Thymus (tissue), 11 donors: ENCODE results near the gene MYL7. TPM values are rescaled to one million over a fixed set of nuclear protein-coding genes. Genes with fewer than 3 reads are reported as not detected.
A peak's percentile ranks its signal among the peaks of the same experiment; 100 is the strongest.

Source experiments
- DNase-seq, 9 donors: peaks; one replicate each; pipeline ENCODE4 v3.0.0-alpha.2; 2013; ENCODE audit warnings: low spot score in 9 of 9, low read depth in 6 of 9, missing footprints in 1 of 9
- H3K27ac ChIP-seq, 2 donors: one replicate each; pipeline ENCODE4 v1.5.1; 2013; ENCODE audit warnings: control low read depth in 1 of 2, low read depth in 1 of 2, low read length in 1 of 2, mild to moderate bottlenecking in 1 of 2, moderate library complexity in 1 of 2
- H3K27me3 ChIP-seq, 2 donors: one replicate each; pipeline ENCODE4 v1.5.1; 2013; ENCODE audit warnings: low read length in 1 of 2; ENCODE audit not compliant: control insufficient read depth in 2 of 2, insufficient read depth in 1 of 2
- H3K36me3 ChIP-seq, 2 donors: one replicate each; pipeline ENCODE4 v1.5.1; 2013; ENCODE audit warnings: low read length in 1 of 2, mild to moderate bottlenecking in 1 of 2, moderate library complexity in 1 of 2; ENCODE audit not compliant: control insufficient read depth in 2 of 2, insufficient read depth in 2 of 2
- H3K4me1 ChIP-seq, 2 donors: one replicate each; pipeline ENCODE4 v1.5.1; 2013; ENCODE audit warnings: low read length in 2 of 2; ENCODE audit not compliant: control insufficient read depth in 2 of 2, insufficient read depth in 2 of 2
- H3K4me3 ChIP-seq, 2 donors: one replicate each; pipeline ENCODE4 v1.5.1; 2013; ENCODE audit warnings: low read length in 2 of 2, control low read depth in 1 of 2, mild to moderate bottlenecking in 1 of 2
- H3K9me3 ChIP-seq, 2 donors: one replicate each; pipeline ENCODE4 v1.5.1; 2013; ENCODE audit warnings: low read length in 1 of 2, mild to moderate bottlenecking in 1 of 2; ENCODE audit not compliant: control insufficient read depth in 2 of 2, insufficient read depth in 1 of 2
- WGBS: extraction: QIAGEN DNeasy Blood & Tissue Kit; methylation state at CpG from one replicate; pipeline ENCODE4 v1.1.7; 2013; 5-methylcytosine and 5-hydroxymethylcytosine counted together
- polyA plus RNA-seq: library from polyadenylated mRNA; stranded (reverse); fragments of 200-250 nt; gene quantifications from one replicate; pipeline ENCODE4 v1.2.3, GENCODE V29; 2013
- total RNA-seq: library from RNA; stranded (reverse); fragments of 120-200 nt; gene quantifications from one replicate; pipeline ENCODE4 v1.2.4, GENCODE V29; 2013
- donor health status: healthy.

MYL7 gene
- total and polyA plus RNA-seq, 2 donors = 0.57 to 0.73 TPM

GRCh38 chr7:44139311-44140010 is 1.7 kb downstream of the MYL7 start:
- H3K27me3 ChIP-seq = peaks cover under 1 to 11% of the 10 kb centered on the region in 2 donors
- H3K9me3 ChIP-seq = no peaks in the 10 kb centered on the region
- no peak for DNase-seq
- H3K36me3 ChIP-seq = no peaks in the 10 kb centered on the region
- no peak overlapping the region for H3K27ac ChIP-seq
- peaks cover 0 to 7% of the 10 kb centered on the region in 2 donors for H3K4me1 ChIP-seq
- no peak overlapping the region for H3K4me3 ChIP-seq
- 97% methylated on average over 14 of the region's 14 CpGs for WGBS

- DNase-seq = no peak
- Histone ChIP-seq H3K36me3 (no peaks in the 10 kb centered on the region), H3K9me3 (no peaks in the 10 kb centered on the region), H3K27me3 (peaks cover 0 to 4% of the 10 kb centered on the region in 2 donors), H3K4me1 (peaks cover 0 to 7% of the 10 kb centered on the region in 2 donors), H3K27ac (no peak overlapping the region), H3K4me3 (no peak overlapping the region)
- WGBS = 88% methylated on average over 8 of the region's 8 CpGs
These were observed 2.4 kb downstream of the MYL7 start for GRCh38 chr7:44138698-44139097.

GRCh38 chr7:44136731-44137130 is 4.4 kb downstream of the MYL7 start:
- Histone ChIP-seq H3K36me3 (no peaks in the 10 kb centered on the region), H3K4me1 (peaks cover 8 to 20% of the 10 kb centered on the region in 2 donors), H3K9me3 (no peaks in the 10 kb centered on the region), H3K4me3 (no peak overlapping the region), H3K27ac (no peak overlapping the region), H3K27me3 (no peaks in the 10 kb centered on the region)
- DNase-seq = no peak
- 98% methylated on average over 5 of the region's 5 CpGs for WGBS

- no peak overlapping the region for H3K4me3 ChIP-seq
- H3K27me3 ChIP-seq = no peaks in the 10 kb centered on the region
- H3K4me1 ChIP-seq = peaks cover 19 to 37% of the 10 kb centered on the region in 2 donors
- 97% methylated on average over 4 of the region's 4 CpGs for WGBS
- no peak for DNase-seq
- no peaks in the 10 kb centered on the region for H3K9me3 ChIP-seq
- no peak overlapping the region for H3K27ac ChIP-seq
- H3K36me3 ChIP-seq = no peaks in the 10 kb centered on the region
These were observed 6.0 kb downstream of the MYL7 start for GRCh38 chr7:44134943-44135628.

DNA sequence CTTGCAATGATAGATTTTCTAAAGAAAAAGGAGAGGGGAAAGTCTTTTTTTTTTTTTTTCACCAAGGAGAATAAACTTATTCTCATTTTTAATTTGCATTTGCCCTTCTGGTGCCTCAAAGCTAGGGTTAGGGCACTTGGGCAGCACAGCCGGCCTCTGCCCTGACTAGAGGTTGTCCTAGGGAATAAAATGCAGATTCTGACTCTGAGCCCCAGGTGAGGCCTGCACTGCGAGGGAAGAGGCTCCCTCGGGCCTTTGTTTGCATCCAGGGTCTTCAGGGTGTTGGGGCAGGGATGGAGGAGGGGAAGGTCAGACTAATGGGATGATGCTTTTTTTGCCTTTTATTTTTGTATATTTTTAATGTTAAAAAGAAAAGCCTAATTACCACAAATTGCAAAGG is 7.8 kb downstream of the MYL7 start:
- H3K36me3 ChIP-seq = no peaks in the 10 kb centered on the region
- no peaks in the 10 kb centered on the region for H3K27me3 ChIP-seq
- 97% methylated on average over 3 of the region's 3 CpGs for WGBS
- no peak overlapping the region for H3K27ac ChIP-seq
- peaks cover 0 to 4% of the 10 kb centered on the region in 2 donors for H3K9me3 ChIP-seq
- no peak overlapping the region for H3K4me3 ChIP-seq
- DNase-seq = no peak
- peaks cover 19 to 47% of the 10 kb centered on the region in 2 donors for H3K4me1 ChIP-seq

DNA sequence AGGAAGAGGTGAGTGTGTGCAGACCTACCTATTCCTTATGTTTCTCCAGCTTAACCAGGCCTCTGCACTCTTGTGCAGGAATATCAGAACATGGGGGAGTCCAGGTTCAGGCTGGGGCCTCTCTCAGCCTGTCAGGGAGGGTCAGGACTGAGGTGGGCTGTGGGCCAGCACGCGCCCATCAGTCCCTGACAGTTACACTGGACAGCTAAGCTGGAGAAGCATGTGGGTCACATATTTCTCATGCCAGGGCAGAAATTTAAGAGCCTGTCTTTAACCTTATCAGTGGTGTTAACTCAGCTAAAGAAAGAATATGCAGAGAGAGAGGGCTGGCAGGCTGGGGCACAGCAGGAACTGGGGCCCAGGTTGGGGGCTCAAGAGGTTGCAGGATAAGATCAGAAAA is 9.1 kb downstream of the MYL7 start:
- peaks cover 19 to 39% of the 10 kb centered on the region in 2 donors for H3K4me1 ChIP-seq
- H3K27ac ChIP-seq = peak overlapping the region in 1 of 2 donors; percentile 89
- 91% methylated on average over 2 of the region's 2 CpGs for WGBS
- H3K36me3 ChIP-seq = no peaks in the 10 kb centered on the region
- H3K4me3 ChIP-seq = no peak overlapping the region
- peak in 1 of 9 donors; percentile 37 for DNase-seq
- H3K9me3 ChIP-seq = peaks cover 0 to 16% of the 10 kb centered on the region in 2 donors
- H3K27me3 ChIP-seq = no peaks in the 10 kb centered on the region

GRCh38 chr7:44131173-44132029 is 9.7 kb downstream of the MYL7 start:
- 70% methylated on average over 12 of the region's 12 CpGs for WGBS
- H3K27ac ChIP-seq = peak overlapping the region in 1 of 2 donors; percentile 89
- H3K27me3 ChIP-seq = no peaks in the 10 kb centered on the region
- H3K4me1 ChIP-seq = peaks cover 19 to 39% of the 10 kb centered on the region in 2 donors
- no peak overlapping the region for H3K4me3 ChIP-seq
- H3K9me3 ChIP-seq = peaks cover 0 to 17% of the 10 kb centered on the region in 2 donors
- peak; percentile 36 to 84 (median 69) for DNase-seq
- no peaks in the 10 kb centered on the region for H3K36me3 ChIP-seq

- Histone ChIP-seq H3K4me3 (no peak overlapping the region), H3K36me3 (no peaks in the 10 kb centered on the region), H3K27me3 (no peaks in the 10 kb centered on the region), H3K9me3 (peaks cover 0 to 17% of the 10 kb centered on the region in 2 donors), H3K27ac (no peak overlapping the region), H3K4me1 (peaks cover 19 to 44% of the 10 kb centered on the region in 2 donors)
- DNase-seq = no peak
- 85% methylated on average over 6 of the region's 6 CpGs for WGBS
These were observed 12.2 kb downstream of the MYL7 start for GRCh38 chr7:44128721-44129582.
